CD14-positive monocyte (primary cell): ENCODE measurements around the gene RASD2. TPM values are rescaled to one million over a fixed set of nuclear protein-coding genes. Genes with fewer than 3 reads are reported as not detected.

Experiments used
- DNase-seq, 3 donors: peaks; one replicate each; pipeline ENCODE4 v3.0.0-alpha.2; 2011 to 2022
- H2AFZ ChIP-seq: 2 replicates; pipeline ENCODE4 v1.6.0; 2012; ENCODE audit warnings: mild to moderate bottlenecking, low read depth, low read length, inconsistent platforms; ENCODE audit not compliant: insufficient read depth, poor library complexity, severe bottlenecking
- H3K27ac ChIP-seq, 2 donors: 1 replicate in 1 of 2; 2 replicates in 1 of 2; pipeline ENCODE4 v1.5.1; 2012 to 2013; ENCODE audit warnings: low read length in 2 of 2, control low read depth in 1 of 2, inconsistent platforms in 1 of 2, low read depth in 1 of 2, mild to moderate bottlenecking in 1 of 2
- H3K27me3 ChIP-seq, 2 donors: one replicate each; pipeline versions ENCODE4 v1.6.0 to v1.6.1; 2011 to 2013; ENCODE audit warnings: low read length in 2 of 2; ENCODE audit not compliant: control insufficient read depth in 2 of 2, insufficient read depth in 2 of 2
- H3K36me3 ChIP-seq, 2 donors: replicated peaks in 1 of 2; 1 replicate in 1 of 2; 2 replicates in 1 of 2; pipeline versions ENCODE4 v1.5.1 to v1.6.1; 2012 to 2013; ENCODE audit warnings: low read length in 2 of 2, control low read depth in 1 of 2, inconsistent platforms in 1 of 2, mild to moderate bottlenecking in 1 of 2; ENCODE audit not compliant: insufficient read depth in 2 of 2, control insufficient read depth in 1 of 2
- H3K4me1 ChIP-seq, 2 donors: 1 replicate in 1 of 2; 2 replicates in 1 of 2; pipeline versions ENCODE4 v1.5.1 to v1.6.1; 2012 to 2013; ENCODE audit warnings: low read length in 2 of 2, control low read depth in 1 of 2, inconsistent platforms in 1 of 2, mild to moderate bottlenecking in 1 of 2, moderate library complexity in 1 of 2; ENCODE audit not compliant: insufficient read depth in 2 of 2, control insufficient read depth in 1 of 2
- H3K4me2 ChIP-seq: replicated peaks from 2 replicates; pipeline ENCODE3; 2012; ENCODE audit warnings: low read length, moderate library complexity, mild to moderate bottlenecking; ENCODE audit not compliant: poor library complexity, severe bottlenecking; ENCODE audit errors: extremely low read depth
- H3K4me3 ChIP-seq, 3 experiments: fragments of 200-600 bp in 1 of 3; sonication (generic) in 1 of 3; replicated peaks in 1 of 3; 1 replicate in 2 of 3; 2 replicates in 1 of 3; pipeline ENCODE4 v1.5.1; 2011 to 2013; ENCODE audit warnings: low read length in 3 of 3, mild to moderate bottlenecking in 3 of 3, control low read depth in 2 of 3, low read depth in 2 of 3, inconsistent platforms in 1 of 3, moderate library complexity in 1 of 3
- H3K79me2 ChIP-seq: 2 replicates; pipeline ENCODE4 v1.6.0; 2012; ENCODE audit warnings: mild to moderate bottlenecking, control low read depth, inconsistent platforms, low read length, moderate library complexity; ENCODE audit not compliant: insufficient read depth
- H3K9ac ChIP-seq: 2 replicates; pipeline ENCODE4 v1.6.0; 2017; ENCODE audit warnings: low read length, mild to moderate bottlenecking; ENCODE audit not compliant: insufficient read depth, poor library complexity, severe bottlenecking
- H3K9me3 ChIP-seq, 2 donors: replicated peaks in 1 of 2; 1 replicate in 1 of 2; 2 replicates in 1 of 2; pipeline versions ENCODE4 v1.5.1 to v1.6.1; 2012 to 2013; ENCODE audit warnings: low read length in 2 of 2, control low read depth in 1 of 2; ENCODE audit not compliant: control insufficient read depth in 1 of 2, insufficient read depth in 1 of 2
- H4K20me1 ChIP-seq: 2 replicates; pipeline ENCODE4 v1.6.0; 2012; ENCODE audit warnings: mild to moderate bottlenecking, low read length, control low read depth, moderate library complexity; ENCODE audit not compliant: insufficient read depth
- H3K27ac Mint-ChIP-seq, 7 donors: one replicate each; pipeline ENCODE4 v1.8.0; 2020; ENCODE audit warnings: mild to moderate bottlenecking in 7 of 7, mixed read lengths in 7 of 7, moderate library complexity in 6 of 7, inconsistent platforms in 2 of 7
- H3K27me3 Mint-ChIP-seq, 3 donors: one replicate each; pipeline ENCODE4 v1.8.0; 2021 to 2022; ENCODE audit warnings: low read depth in 3 of 3, mild to moderate bottlenecking in 3 of 3, mixed read lengths in 3 of 3, moderate library complexity in 3 of 3, inconsistent platforms in 1 of 3
- H3K36me3 Mint-ChIP-seq, 2 donors: one replicate each; pipeline ENCODE4 v1.8.0; 2020; ENCODE audit warnings: mixed read lengths in 2 of 2, inconsistent platforms in 1 of 2, mild to moderate bottlenecking in 1 of 2
- H3K4me1 Mint-ChIP-seq: one replicate; pipeline ENCODE4 v1.8.0; 2020; ENCODE audit warnings: mild to moderate bottlenecking, mixed read lengths
- H3K4me3 Mint-ChIP-seq, 2 donors: one replicate each; pipeline ENCODE4 v1.8.0; 2020; ENCODE audit warnings: mild to moderate bottlenecking in 2 of 2, mixed read lengths in 2 of 2, moderate library complexity in 1 of 2
- H3K9me3 Mint-ChIP-seq, 7 donors: one replicate each; pipeline ENCODE4 v1.8.0; 2020 to 2022; ENCODE audit warnings: mixed read lengths in 7 of 7, mild to moderate bottlenecking in 6 of 7, moderate library complexity in 6 of 7, inconsistent platforms in 2 of 7
- CTCF ChIP-seq: fragments of 200-600 bp; IDR thresholded peaks from one replicate; pipeline ENCODE4 v1.8.0; 2022; ENCODE audit warnings: antibody characterized with exemption, mild to moderate bottlenecking
- WGBS: methylation state at CpG from one replicate; pipeline ENCODE4 v1.1.5; 2013; ENCODE audit warnings: missing lambda C conversion rate; ENCODE audit not compliant: insufficient coverage; 5-methylcytosine and 5-hydroxymethylcytosine counted together
- intact Hi-C, 2 donors: fragments of 100-400 bp; cut with micrococcal nuclease; formaldehyde crosslinking; loops; one replicate each; pipeline versions ENCODE4 v1.15.0 to v1.15.1; 2023
- polyA plus RNA-seq, 3 donors: library from polyadenylated mRNA; depleted of rRNA in 1 of 3; unstranded in 2 of 3; stranded (reverse) in 1 of 3; fragments of 300-500 nt in 2 of 3; fragments of >200 nt in 1 of 3; fragmentation: Illumina TruSeq in 2 of 3; gene quantifications; 1 replicate in 2 of 3; 2 replicates in 1 of 3; pipeline ENCODE4 v1.2.3, GENCODE V29; 2012 to 2021

The RASD2 gene
- polyA plus RNA-seq, 3 donors: 0.29 TPM; not detected in 2

DNA sequence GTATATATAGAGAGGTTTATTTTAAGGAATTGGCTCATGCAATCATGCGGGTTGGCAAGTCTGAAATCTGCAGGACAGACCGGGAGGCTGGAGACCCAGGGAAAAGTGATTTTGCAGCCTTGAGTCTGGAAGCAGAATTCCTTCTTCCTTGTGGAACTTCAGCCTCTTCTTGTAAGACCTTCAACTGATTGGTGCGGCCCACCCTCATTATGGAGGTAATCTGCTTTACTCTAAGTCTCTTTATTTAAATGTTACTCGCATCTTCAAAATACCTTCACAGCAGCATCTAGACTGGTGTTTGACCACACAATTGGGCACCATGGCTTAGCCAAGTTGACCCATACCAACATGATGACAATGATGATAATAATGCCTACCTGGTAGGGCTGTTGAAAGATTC is 58.7 kb downstream of the RASD2 start:
- peaks cover 19% of the 10 kb centered on the region for H3K4me1 Mint-ChIP-seq
- no peak for DNase-seq
- no peak overlapping the region for H3K9ac ChIP-seq
- peaks cover 59 to 61% of the 10 kb centered on the region in 2 donors for H3K4me1 ChIP-seq
- no peak overlapping the region for H3K4me3 Mint-ChIP-seq
- no peak overlapping the region for H2AFZ ChIP-seq
- no peak for TF ChIP-seq CTCF
- H3K9me3 Mint-ChIP-seq: no peaks in the 10 kb centered on the region
- H3K4me2 ChIP-seq: no peak overlapping the region
- intact Hi-C loops: no loop called here
- no peaks in the 10 kb centered on the region for H3K36me3 Mint-ChIP-seq
- H3K27ac ChIP-seq: no peak overlapping the region
- no peaks in the 10 kb centered on the region for H3K79me2 ChIP-seq
- no peaks in the 10 kb centered on the region for H3K36me3 ChIP-seq
- peaks cover 2 to 6% (median 4%) of the 10 kb centered on the region in 3 donors for H3K27me3 Mint-ChIP-seq
- 50% methylated on average over 1 of the region's 4 CpGs for WGBS
- no peak overlapping the region for H3K4me3 ChIP-seq
- peak overlapping the region in 1 of 7 donors; percentile 11 for H3K27ac Mint-ChIP-seq
- no peaks in the 10 kb centered on the region for H3K27me3 ChIP-seq
- no peaks in the 10 kb centered on the region for H3K9me3 ChIP-seq
- no peaks in the 10 kb centered on the region for H4K20me1 ChIP-seq

- no peak for TF ChIP-seq CTCF
- DNase-seq: peak; percentile 59 to 80 (median 72)
- no peak overlapping the region for H3K27ac Mint-ChIP-seq
- no peaks in the 10 kb centered on the region for H3K79me2 ChIP-seq
- no peaks in the 10 kb centered on the region for H3K9me3 ChIP-seq
- peak overlapping the region in 1 of 2 donors; percentile 87 for H3K27ac ChIP-seq
- peaks cover 68 to 72% of the 10 kb centered on the region in 2 donors for H3K4me1 ChIP-seq
- no peaks in the 10 kb centered on the region for H4K20me1 ChIP-seq
- H3K4me3 Mint-ChIP-seq: no peak overlapping the region
- H2AFZ ChIP-seq: no peak overlapping the region
- H3K4me3 ChIP-seq: peak overlapping the region in 1 of 3 experiments; percentile 38
- H3K36me3 ChIP-seq: no peaks in the 10 kb centered on the region
- no peaks in the 10 kb centered on the region for H3K27me3 ChIP-seq
- WGBS: 11% methylated on average over 11 of the region's 12 CpGs
- H3K27me3 Mint-ChIP-seq: peaks cover 5 to 10% (median 6%) of the 10 kb centered on the region in 3 donors
- intact Hi-C loops: loop anchor here in 1 of 2 donors (5.0 kb wide), 1 partner anchor 248 kb away; no protein-coding TSS in a partner anchor
- no peaks in the 10 kb centered on the region for H3K36me3 Mint-ChIP-seq
- no peak overlapping the region for H3K9ac ChIP-seq
- H3K9me3 Mint-ChIP-seq: no peaks in the 10 kb centered on the region
- H3K4me2 ChIP-seq: peak overlapping the region; percentile 48
- H3K4me1 Mint-ChIP-seq: peaks cover 27% of the 10 kb centered on the region
Measured at GRCh38 chr22:35600476-35600875, 59.8 kb downstream of the RASD2 start.
